ENCODE results near the gene CREM. TPM values are rescaled to one million over a fixed set of nuclear protein-coding genes. Genes with fewer than 3 reads are reported as not detected.

The CREM gene
- total RNA-seq, 2 donors from 2014 or later = 10.9 to 24.8 TPM

DNA sequence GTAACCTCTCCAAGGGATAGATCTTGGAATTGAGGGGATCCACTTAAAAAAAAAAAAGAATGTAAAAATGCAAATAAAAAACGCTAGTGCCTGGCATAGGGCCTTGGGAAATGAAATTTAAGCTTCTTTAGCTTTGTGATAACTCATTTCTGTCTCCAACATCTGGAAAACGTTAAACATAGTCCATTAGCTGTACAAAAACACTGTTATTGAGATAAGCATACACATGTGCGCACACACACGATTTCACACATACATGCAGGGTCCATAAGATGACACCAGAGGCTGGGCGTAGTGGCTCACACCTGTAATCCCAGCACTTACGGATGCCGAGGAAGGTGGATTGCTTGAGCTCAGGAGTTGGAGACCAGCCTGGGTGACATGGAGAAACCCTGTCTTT, 22.8 kb upstream of the CREM start:
- no peak overlapping the region for H3K9ac ChIP-seq (ENCODE audit: low read depth in 2 of 2, low read length in 2 of 2)
- no peaks in the 10 kb centered on the region for H3K27me3 ChIP-seq
- DNase-seq = no peak
- H3K27ac ChIP-seq = no peak overlapping the region
- H3K9me3 ChIP-seq = no peaks in the 10 kb centered on the region
- no peaks in the 10 kb centered on the region for H3K4me1 ChIP-seq
- TF ChIP-seq CTCF (IDR thresholded peaks at IDR 0.05) = no peak
- intact Hi-C loops (cut with DNase I) = no loop called here
- H3K4me3 ChIP-seq = no peak overlapping the region
- H3K36me3 ChIP-seq = no peaks in the 10 kb centered on the region

- H3K4me3 ChIP-seq = no peak overlapping the region
- TF ChIP-seq CTCF (IDR thresholded peaks at IDR 0.05) = no peak
- intact Hi-C loops (cut with DNase I) = no loop called here
These were observed 14.1 kb upstream of the CREM start for GRCh38 chr10:35112571-35112970.

DNA sequence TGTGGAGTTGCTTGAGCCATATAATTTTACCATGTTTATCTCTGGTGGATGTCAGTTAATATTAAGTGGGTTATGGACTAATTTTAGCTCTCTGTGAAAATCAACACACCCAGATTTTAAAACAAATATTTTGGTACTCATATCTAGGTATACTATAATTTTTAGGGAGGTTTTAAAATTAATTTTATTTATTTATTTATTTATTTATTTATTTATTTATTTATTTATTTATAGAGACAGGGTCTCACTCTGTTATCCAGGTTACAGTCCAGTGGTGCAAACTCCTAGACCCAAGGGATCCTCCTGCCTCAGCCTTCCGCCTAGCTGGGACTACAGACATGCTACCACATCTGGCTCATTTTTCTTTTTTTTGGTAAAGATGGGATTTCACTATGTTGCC, 7.3 kb upstream of the CREM start:
- no peaks in the 10 kb centered on the region for H3K9me3 ChIP-seq
- no peaks in the 10 kb centered on the region for H3K36me3 ChIP-seq
- H3K9ac ChIP-seq (ENCODE audit: low read depth in 2 of 2, low read length in 2 of 2) = no peak overlapping the region
- no peak for DNase-seq
- TF ChIP-seq CTCF (IDR thresholded peaks at IDR 0.05) = no peak
- H3K4me3 ChIP-seq = no peak overlapping the region
- no peak overlapping the region for H3K27ac ChIP-seq
- no peaks in the 10 kb centered on the region for H3K27me3 ChIP-seq
- H3K4me1 ChIP-seq = no peaks in the 10 kb centered on the region
- intact Hi-C loops (cut with DNase I) = no loop called here

More at GRCh38 chr10:35112571-35112970, 14.1 kb upstream of the CREM start:
- Histone ChIP-seq H3K4me1 (no peaks in the 10 kb centered on the region), H3K27ac (no peak overlapping the region), H3K36me3 (no peaks in the 10 kb centered on the region), H3K9me3 (no peaks in the 10 kb centered on the region), H3K9ac (ENCODE audit: low read depth in 2 of 2, low read length in 2 of 2) (no peak overlapping the region), H3K27me3 (no peaks in the 10 kb centered on the region)
- DNase-seq = no peak

GRCh38 chr10:35124540-35124939, 2.1 kb upstream of the CREM start:
- Histone ChIP-seq H3K4me1 (peaks cover 3% of the 10 kb centered on the region), H3K9me3 (no peaks in the 10 kb centered on the region), H3K9ac (ENCODE audit: low read depth in 2 of 2, low read length in 2 of 2) (no peak overlapping the region), H3K27me3 (no peaks in the 10 kb centered on the region), H3K36me3 (no peaks in the 10 kb centered on the region), H3K27ac (no peak overlapping the region), H3K4me3 (no peak overlapping the region)
- intact Hi-C loops (cut with DNase I) = no loop called here
- no peak for DNase-seq
- no peak for TF ChIP-seq CTCF (IDR thresholded peaks at IDR 0.05)

DNA sequence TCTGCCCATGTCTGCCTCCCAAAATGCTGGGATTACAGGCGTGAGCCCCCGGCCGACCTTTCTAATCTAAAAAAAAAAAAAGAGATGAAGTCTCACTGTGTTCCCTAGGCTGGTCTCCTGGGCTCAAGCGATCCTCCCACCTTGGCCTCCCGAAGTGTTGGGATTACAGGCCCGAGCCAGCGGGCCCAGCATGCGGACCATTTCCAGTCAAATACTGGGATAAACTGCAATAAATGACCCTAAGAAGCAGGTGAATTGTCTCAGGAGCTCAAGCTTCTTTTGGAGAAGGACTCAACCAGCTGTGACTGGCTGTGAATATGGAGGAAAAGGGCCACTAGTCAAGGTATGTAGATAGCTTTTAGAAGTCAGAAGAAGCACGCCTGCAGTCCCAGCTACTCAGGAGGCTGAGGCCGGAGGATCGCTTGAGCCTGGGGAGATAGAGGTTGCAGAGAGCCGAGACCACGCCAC, 550 bp upstream of the CREM start:
- H3K27ac ChIP-seq = peak overlapping the region; percentile 99
- peaks cover 10% of the 10 kb centered on the region for H3K4me1 ChIP-seq
- intact Hi-C loops (cut with DNase I) = loop anchor here (5.0 kb wide), 1 partner anchor 66 kb away; no protein-coding TSS in a partner anchor
- peak overlapping the region; percentile 63 to 67 for H3K9ac ChIP-seq (ENCODE audit: low read depth in 2 of 2, low read length in 2 of 2)
- H3K36me3 ChIP-seq = no peaks in the 10 kb centered on the region
- H3K27me3 ChIP-seq = no peaks in the 10 kb centered on the region
- no peak for DNase-seq
- no peak for TF ChIP-seq CTCF (IDR thresholded peaks at IDR 0.05)
- H3K9me3 ChIP-seq = no peaks in the 10 kb centered on the region
- H3K4me3 ChIP-seq = peak overlapping the region; percentile 81

Data from colonic mucosa (tissue), 4 donors.